CD14-positive monocyte (primary cell): Measurements from ENCODE around the gene RRP7A. TPM values are rescaled to one million over a fixed set of nuclear protein-coding genes. Genes with fewer than 3 reads are reported as not detected.

Experiments used
- DNase-seq, 3 donors: peaks; one replicate each; pipeline ENCODE4 v3.0.0-alpha.2; 2011 to 2022
- H2AFZ ChIP-seq: 2 replicates; pipeline ENCODE4 v1.6.0; 2012; ENCODE audit warnings: mild to moderate bottlenecking, low read depth, low read length, inconsistent platforms; ENCODE audit not compliant: insufficient read depth, poor library complexity, severe bottlenecking
- H3K27ac ChIP-seq, 2 donors: 1 replicate in 1 of 2; 2 replicates in 1 of 2; pipeline ENCODE4 v1.5.1; 2012 to 2013; ENCODE audit warnings: low read length in 2 of 2, control low read depth in 1 of 2, inconsistent platforms in 1 of 2, low read depth in 1 of 2, mild to moderate bottlenecking in 1 of 2
- H3K27me3 ChIP-seq, 2 donors: one replicate each; pipeline versions ENCODE4 v1.6.0 to v1.6.1; 2011 to 2013; ENCODE audit warnings: low read length in 2 of 2; ENCODE audit not compliant: control insufficient read depth in 2 of 2, insufficient read depth in 2 of 2
- H3K36me3 ChIP-seq, 2 donors: replicated peaks in 1 of 2; 1 replicate in 1 of 2; 2 replicates in 1 of 2; pipeline versions ENCODE4 v1.5.1 to v1.6.1; 2012 to 2013; ENCODE audit warnings: low read length in 2 of 2, control low read depth in 1 of 2, inconsistent platforms in 1 of 2, mild to moderate bottlenecking in 1 of 2; ENCODE audit not compliant: insufficient read depth in 2 of 2, control insufficient read depth in 1 of 2
- H3K4me1 ChIP-seq, 2 donors: 1 replicate in 1 of 2; 2 replicates in 1 of 2; pipeline versions ENCODE4 v1.5.1 to v1.6.1; 2012 to 2013; ENCODE audit warnings: low read length in 2 of 2, control low read depth in 1 of 2, inconsistent platforms in 1 of 2, mild to moderate bottlenecking in 1 of 2, moderate library complexity in 1 of 2; ENCODE audit not compliant: insufficient read depth in 2 of 2, control insufficient read depth in 1 of 2
- H3K4me2 ChIP-seq: replicated peaks from 2 replicates; pipeline ENCODE3; 2012; ENCODE audit warnings: low read length, moderate library complexity, mild to moderate bottlenecking; ENCODE audit not compliant: poor library complexity, severe bottlenecking; ENCODE audit errors: extremely low read depth
- H3K4me3 ChIP-seq, 3 experiments: fragments of 200-600 bp in 1 of 3; sonication (generic) in 1 of 3; replicated peaks in 1 of 3; 1 replicate in 2 of 3; 2 replicates in 1 of 3; pipeline ENCODE4 v1.5.1; 2011 to 2013; ENCODE audit warnings: low read length in 3 of 3, mild to moderate bottlenecking in 3 of 3, control low read depth in 2 of 3, low read depth in 2 of 3, inconsistent platforms in 1 of 3, moderate library complexity in 1 of 3
- H3K79me2 ChIP-seq: 2 replicates; pipeline ENCODE4 v1.6.0; 2012; ENCODE audit warnings: mild to moderate bottlenecking, control low read depth, inconsistent platforms, low read length, moderate library complexity; ENCODE audit not compliant: insufficient read depth
- H3K9ac ChIP-seq: 2 replicates; pipeline ENCODE4 v1.6.0; 2017; ENCODE audit warnings: low read length, mild to moderate bottlenecking; ENCODE audit not compliant: insufficient read depth, poor library complexity, severe bottlenecking
- H3K9me3 ChIP-seq, 2 donors: replicated peaks in 1 of 2; 1 replicate in 1 of 2; 2 replicates in 1 of 2; pipeline versions ENCODE4 v1.5.1 to v1.6.1; 2012 to 2013; ENCODE audit warnings: low read length in 2 of 2, control low read depth in 1 of 2; ENCODE audit not compliant: control insufficient read depth in 1 of 2, insufficient read depth in 1 of 2
- H4K20me1 ChIP-seq: 2 replicates; pipeline ENCODE4 v1.6.0; 2012; ENCODE audit warnings: mild to moderate bottlenecking, low read length, control low read depth, moderate library complexity; ENCODE audit not compliant: insufficient read depth
- H3K27ac Mint-ChIP-seq, 7 donors: one replicate each; pipeline ENCODE4 v1.8.0; 2020; ENCODE audit warnings: mild to moderate bottlenecking in 7 of 7, mixed read lengths in 7 of 7, moderate library complexity in 6 of 7, inconsistent platforms in 2 of 7
- H3K27me3 Mint-ChIP-seq, 3 donors: one replicate each; pipeline ENCODE4 v1.8.0; 2021 to 2022; ENCODE audit warnings: low read depth in 3 of 3, mild to moderate bottlenecking in 3 of 3, mixed read lengths in 3 of 3, moderate library complexity in 3 of 3, inconsistent platforms in 1 of 3
- H3K36me3 Mint-ChIP-seq, 2 donors: one replicate each; pipeline ENCODE4 v1.8.0; 2020; ENCODE audit warnings: mixed read lengths in 2 of 2, inconsistent platforms in 1 of 2, mild to moderate bottlenecking in 1 of 2
- H3K4me1 Mint-ChIP-seq: one replicate; pipeline ENCODE4 v1.8.0; 2020; ENCODE audit warnings: mild to moderate bottlenecking, mixed read lengths
- H3K4me3 Mint-ChIP-seq, 2 donors: one replicate each; pipeline ENCODE4 v1.8.0; 2020; ENCODE audit warnings: mild to moderate bottlenecking in 2 of 2, mixed read lengths in 2 of 2, moderate library complexity in 1 of 2
- H3K9me3 Mint-ChIP-seq, 7 donors: one replicate each; pipeline ENCODE4 v1.8.0; 2020 to 2022; ENCODE audit warnings: mixed read lengths in 7 of 7, mild to moderate bottlenecking in 6 of 7, moderate library complexity in 6 of 7, inconsistent platforms in 2 of 7
- WGBS: methylation state at CpG from one replicate; pipeline ENCODE4 v1.1.5; 2013; ENCODE audit warnings: missing lambda C conversion rate; ENCODE audit not compliant: insufficient coverage; 5-methylcytosine and 5-hydroxymethylcytosine counted together
- intact Hi-C, 2 donors: fragments of 100-400 bp; cut with micrococcal nuclease; formaldehyde crosslinking; loops; one replicate each; pipeline versions ENCODE4 v1.15.0 to v1.15.1; 2023
- polyA plus RNA-seq, 3 donors: library from polyadenylated mRNA; depleted of rRNA in 1 of 3; unstranded in 2 of 3; stranded (reverse) in 1 of 3; fragments of 300-500 nt in 2 of 3; fragments of >200 nt in 1 of 3; fragmentation: Illumina TruSeq in 2 of 3; gene quantifications; 1 replicate in 2 of 3; 2 replicates in 1 of 3; pipeline ENCODE4 v1.2.3, GENCODE V29; 2012 to 2021
- TF ChIP-seq, protein P1 (sequence below): fragments of 200-600 bp; IDR thresholded peaks from one replicate; pipeline ENCODE4 v1.8.0; 2022; ENCODE audit warnings: antibody characterized with exemption, mild to moderate bottlenecking

RRP7A gene
- polyA plus RNA-seq, 3 donors: 19.4 to 59.9 (median 29.1) TPM

DNA sequence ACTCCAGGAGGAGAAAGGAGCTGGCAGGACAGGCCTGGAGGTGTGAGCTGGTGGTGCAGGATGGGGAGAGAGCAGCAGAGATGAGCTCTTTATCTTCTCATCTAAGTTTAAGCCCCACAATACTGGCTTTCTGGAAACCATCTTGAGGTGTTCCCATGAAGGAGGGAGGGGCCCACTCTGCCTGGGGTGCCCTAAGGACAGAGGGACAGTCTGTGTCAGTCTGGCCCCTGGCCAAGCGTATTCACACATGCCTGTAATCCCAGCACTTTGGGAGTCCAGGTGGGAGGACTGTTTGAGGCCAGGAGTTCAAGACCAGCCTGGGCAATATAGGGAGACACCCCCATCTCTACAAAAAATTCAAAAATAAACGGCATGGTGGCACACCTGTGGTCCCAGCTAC, 43.1 kb upstream of the RRP7A start:
- Mint-ChIP-seq H3K36me3 (no peaks in the 10 kb centered on the region), H3K9me3 (peaks cover 0 to 8% (median 0%) of the 10 kb centered on the region in 7 donors), H3K27ac (peak overlapping the region in 2 of 7 donors; percentile 46 to 52), H3K4me3 (peak overlapping the region in 1 of 2 donors; percentile 59), H3K27me3 (peaks cover 0 to 3% (median 1%) of the 10 kb centered on the region in 3 donors), H3K4me1 (peaks cover 10% of the 10 kb centered on the region)
- Histone ChIP-seq H3K27ac (no peak overlapping the region), H3K79me2 (no peaks in the 10 kb centered on the region), H3K9me3 (no peaks in the 10 kb centered on the region), H3K4me2 (peak overlapping the region; percentile 7), H3K4me3 (no peak overlapping the region), H3K9ac (no peak overlapping the region), H4K20me1 (no peaks in the 10 kb centered on the region), H3K36me3 (no peaks in the 10 kb centered on the region), H3K4me1 (peaks cover 9 to 10% of the 10 kb centered on the region in 2 donors), H2AFZ (no peak overlapping the region), H3K27me3 (no peaks in the 10 kb centered on the region)
- TF ChIP-seq, protein P1, sequence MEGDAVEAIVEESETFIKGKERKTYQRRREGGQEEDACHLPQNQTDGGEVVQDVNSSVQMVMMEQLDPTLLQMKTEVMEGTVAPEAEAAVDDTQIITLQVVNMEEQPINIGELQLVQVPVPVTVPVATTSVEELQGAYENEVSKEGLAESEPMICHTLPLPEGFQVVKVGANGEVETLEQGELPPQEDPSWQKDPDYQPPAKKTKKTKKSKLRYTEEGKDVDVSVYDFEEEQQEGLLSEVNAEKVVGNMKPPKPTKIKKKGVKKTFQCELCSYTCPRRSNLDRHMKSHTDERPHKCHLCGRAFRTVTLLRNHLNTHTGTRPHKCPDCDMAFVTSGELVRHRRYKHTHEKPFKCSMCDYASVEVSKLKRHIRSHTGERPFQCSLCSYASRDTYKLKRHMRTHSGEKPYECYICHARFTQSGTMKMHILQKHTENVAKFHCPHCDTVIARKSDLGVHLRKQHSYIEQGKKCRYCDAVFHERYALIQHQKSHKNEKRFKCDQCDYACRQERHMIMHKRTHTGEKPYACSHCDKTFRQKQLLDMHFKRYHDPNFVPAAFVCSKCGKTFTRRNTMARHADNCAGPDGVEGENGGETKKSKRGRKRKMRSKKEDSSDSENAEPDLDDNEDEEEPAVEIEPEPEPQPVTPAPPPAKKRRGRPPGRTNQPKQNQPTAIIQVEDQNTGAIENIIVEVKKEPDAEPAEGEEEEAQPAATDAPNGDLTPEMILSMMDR: no peak
- intact Hi-C loops: no loop called here
- 80% methylated on average over 1 of the region's 2 CpGs for WGBS
- no peak for DNase-seq

DNA sequence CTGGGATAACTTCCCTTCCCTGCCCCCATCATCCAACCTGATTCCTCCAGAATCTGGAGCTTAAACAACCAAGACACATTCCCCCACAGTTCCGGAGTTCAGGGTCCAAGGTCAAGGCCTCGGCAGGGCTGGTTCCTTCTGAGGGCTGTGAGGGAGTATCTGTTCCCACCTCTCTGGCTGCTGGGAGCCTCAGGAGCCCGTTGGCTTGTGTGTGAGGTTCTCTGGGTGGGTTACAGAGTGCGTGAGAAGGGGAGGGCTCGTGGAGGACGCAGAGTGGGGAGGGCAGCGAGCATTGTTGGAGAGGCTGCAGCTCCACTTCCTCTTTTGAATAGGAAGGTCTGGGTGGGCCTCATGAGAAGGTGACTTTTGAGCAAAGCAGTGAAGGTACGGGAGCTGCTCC, 42.7 kb upstream of the RRP7A start:
- H3K27ac Mint-ChIP-seq: peak overlapping the region in 3 of 7 donors; percentile 46 to 52 (median 46)
- H3K9me3 Mint-ChIP-seq: peaks cover 0 to 8% (median 0%) of the 10 kb centered on the region in 7 donors
- Histone ChIP-seq H2AFZ (peak overlapping the region; percentile 19), H3K36me3 (no peaks in the 10 kb centered on the region), H3K4me2 (peak overlapping the region; percentile 7), H4K20me1 (no peaks in the 10 kb centered on the region), H3K4me1 (peaks cover 9 to 10% of the 10 kb centered on the region in 2 donors), H3K4me3 (no peak overlapping the region), H3K79me2 (no peaks in the 10 kb centered on the region), H3K27ac (no peak overlapping the region), H3K27me3 (no peaks in the 10 kb centered on the region), H3K9ac (no peak overlapping the region), H3K9me3 (no peaks in the 10 kb centered on the region)
- peak overlapping the region in 1 of 2 donors; percentile 59 for H3K4me3 Mint-ChIP-seq
- DNase-seq: peak; percentile 9 to 37 (median 27)
- no peaks in the 10 kb centered on the region for H3K36me3 Mint-ChIP-seq
- TF ChIP-seq, protein P1: no peak
- intact Hi-C loops: no loop called here
- peaks cover 10% of the 10 kb centered on the region for H3K4me1 Mint-ChIP-seq
- H3K27me3 Mint-ChIP-seq: peaks cover 0 to 3% (median 1%) of the 10 kb centered on the region in 3 donors
- WGBS: 1% methylated on average over 7 of the region's 8 CpGs
